Left cardiac atrium (tissue), 4 donors: Measurements from ENCODE around the gene DPY19L1. TPM values are rescaled to one million over a fixed set of nuclear protein-coding genes. Genes with fewer than 3 reads are reported as not detected.
"Not testable (repeated sequence)": the region's sequence is repeated elsewhere in the genome, so short reads cannot be mapped to it uniquely, and the experiment has no call there.

Experiments
- ATAC-seq, 2 donors: fragments of 200-7000 bp; cut with Tn5 transposase; one replicate each; pipeline ENCODE4 v1.9.1; 2020; ENCODE audit warnings: mild to moderate bottlenecking in 2 of 2, moderate library complexity in 2 of 2
- DNase-seq: peaks from one replicate; pipeline ENCODE4 v3.0.0-alpha.2; 2020
- intact Hi-C, 2 donors: fragments of 100-400 bp; cut with DNase I; formaldehyde crosslinking; loops; one replicate each; pipeline versions ENCODE4 v1.14.1 to v1.15.1; 2022 to 2023
- total RNA-seq, 2 donors: library from RNA; stranded (reverse); fragmentation: NEBNext Ultra II Directional; extraction: Animal tissue kit (Norgen Biotek cat#: 25700); gene quantifications; one replicate each; pipeline ENCODE4 v1.2.1, GENCODE V29; 2021
- donor health status: DM: no; HTN: yes; CAD: no.
- donor health status: DM: no; HTN: yes; CAD: no; lungs with severe emphysema.
- donor health status: DM: yes; HTN: yes; CAD: no.
- donor health status: Dilated cardiomyopathy.

The DPY19L1 gene
- total RNA-seq, 2 donors from 2014 or later = 24.8 to 25.9 TPM

- intact Hi-C loops, ATAC-seq, DNase-seq: not testable (repeated sequence)
Observed at GRCh38 chr7:34947427-34947826, 89.9 kb downstream of the DPY19L1 start.

- DNase-seq = no peak
- ATAC-seq = no peak
- intact Hi-C loops = no loop called here
Observed at GRCh38 chr7:34946486-34946885, 90.8 kb downstream of the DPY19L1 start.

- peak; percentile 30 to 68 for ATAC-seq
- DNase-seq, intact Hi-C loops: not testable (repeated sequence)
Observed at GRCh38 chr7:34945894-34946477, 91.3 kb downstream of the DPY19L1 start.

- ATAC-seq (no peak), DNase-seq (no peak)
- intact Hi-C loops = no loop called here
Observed at GRCh38 chr7:34939175-34939574, 98.1 kb downstream of the DPY19L1 start.

GRCh38 chr7:34935735-34936165 is 101.5 kb downstream of the DPY19L1 start:
- not testable (repeated sequence) for DNase-seq

GRCh38 chr7:34931739-34932138 is 105.5 kb downstream of the DPY19L1 start:
- no peak for ATAC-seq

More at GRCh38 chr7:34935735-34936165, 101.5 kb downstream of the DPY19L1 start:
- intact Hi-C loops, ATAC-seq: not testable (repeated sequence)

GRCh38 chr7:34929783-34930182 is 107.5 kb downstream of the DPY19L1 start:
- DNase-seq, ATAC-seq: not testable (repeated sequence)
- intact Hi-C loops = loop anchor here in 1 of 2 donors (5.0 kb wide), 1 partner anchor 107 kb away; no protein-coding TSS in a partner anchor

More at GRCh38 chr7:34931739-34932138, 105.5 kb downstream of the DPY19L1 start:
- no peak for DNase-seq
- intact Hi-C loops = no loop called here

GRCh38 chr7:34928560-34928959 is 108.7 kb downstream of the DPY19L1 start:
- intact Hi-C loops = loop anchor here in 1 of 2 donors (5.0 kb wide), 1 partner anchor 106 kb away; no protein-coding TSS in a partner anchor
- no peak for ATAC-seq
- no peak for DNase-seq

GRCh38 chr7:34928052-34928451 is 109.2 kb downstream of the DPY19L1 start:
- intact Hi-C loops = loop anchor here in 1 of 2 donors (5.0 kb wide), 1 partner anchor 106 kb away; no protein-coding TSS in a partner anchor

GRCh38 chr7:34920470-34920869 is 116.8 kb downstream of the DPY19L1 start:
- ATAC-seq, DNase-seq, intact Hi-C loops: not testable (repeated sequence)

More at GRCh38 chr7:34928052-34928451, 109.2 kb downstream of the DPY19L1 start:
- ATAC-seq = peak; percentile 41 to 44
- peak; percentile 53 for DNase-seq

GRCh38 chr7:34919038-34919437 is 118.2 kb downstream of the DPY19L1 start:
- intact Hi-C loops, ATAC-seq, DNase-seq: not testable (repeated sequence)

GRCh38 chr7:34918198-34918861 is 119.0 kb downstream of the DPY19L1 start:
- intact Hi-C loops, DNase-seq, ATAC-seq: not testable (repeated sequence)

- DNase-seq, intact Hi-C loops: not testable (repeated sequence)
- peak; percentile 47 to 59 for ATAC-seq
Observed at GRCh38 chr7:34917515-34917914, 119.8 kb downstream of the DPY19L1 start.

GRCh38 chr7:34916267-34916666 is 121.0 kb downstream of the DPY19L1 start:
- intact Hi-C loops = no loop called here
- ATAC-seq (no peak), DNase-seq (no peak)

- ATAC-seq (no peak), DNase-seq (no peak)
- intact Hi-C loops = no loop called here
Observed at GRCh38 chr7:34912236-34912635, 125.0 kb downstream of the DPY19L1 start.

GRCh38 chr7:34906266-34906850 is 130.9 kb downstream of the DPY19L1 start:
- ATAC-seq, intact Hi-C loops, DNase-seq: not testable (repeated sequence)

GRCh38 chr7:34904987-34905386 is 132.3 kb downstream of the DPY19L1 start:
- DNase-seq (no peak), ATAC-seq (no peak)
- intact Hi-C loops = no loop called here

GRCh38 chr7:34903921-34904320 is 133.4 kb downstream of the DPY19L1 start:
- intact Hi-C loops, ATAC-seq: not testable (repeated sequence)

GRCh38 chr7:34902182-34902581 is 135.1 kb downstream of the DPY19L1 start:
- ATAC-seq (no peak), DNase-seq (no peak)
- intact Hi-C loops = no loop called here

More at GRCh38 chr7:34903921-34904320, 133.4 kb downstream of the DPY19L1 start:
- DNase-seq = not testable (repeated sequence)
